Measurements from ENCODE around the gene TEX55. TPM values are rescaled to one million over a fixed set of nuclear protein-coding genes. Genes with fewer than 3 reads are reported as not detected.
"Not testable (repeated sequence)": the region's sequence is repeated elsewhere in the genome, so short reads cannot be mapped to it uniquely, and the experiment has no call there.

TEX55 gene
- not detected in 2 replicates for total RNA-seq

- no peak for DNase-seq (ENCODE audit: low read depth, low spot score)
These were observed at the start of gene TEX55 for GRCh38 chr3:119145500-119146167. Gene TEX55, plus strand, starts transcription at chr3:119146165. Its CDS starts 25 bp downstream, at chr3:119146190.

GRCh38 chr3:119098003-119098402, 48.0 kb upstream of the TEX55 start:
- no peak for DNase-seq (ENCODE audit: low read depth, low spot score)

- DNase-seq (ENCODE audit: low read depth, low spot score), result no peak
These were observed 47.2 kb upstream of the TEX55 start for GRCh38 chr3:119098619-119099222.

- no peak for DNase-seq (ENCODE audit: low read depth, low spot score)
These were observed 46.2 kb upstream of the TEX55 start for GRCh38 chr3:119099785-119100184.

- DNase-seq (ENCODE audit: low read depth, low spot score), result no peak
These were observed 41.9 kb upstream of the TEX55 start for GRCh38 chr3:119104031-119104430.

- DNase-seq (ENCODE audit: low read depth, low spot score), result not testable (repeated sequence)
These were observed 27.6 kb upstream of the TEX55 start for GRCh38 chr3:119118330-119118729.

- DNase-seq (ENCODE audit: low read depth, low spot score), result no peak
These were observed 25.5 kb upstream of the TEX55 start for GRCh38 chr3:119120480-119120879.

GRCh38 chr3:119122350-119122749, 23.6 kb upstream of the TEX55 start:
- DNase-seq (ENCODE audit: low read depth, low spot score), result no peak

GRCh38 chr3:119125342-119125741, 20.6 kb upstream of the TEX55 start:
- DNase-seq (ENCODE audit: low read depth, low spot score), result no peak

GRCh38 chr3:119125742-119126504, 20.0 kb upstream of the TEX55 start:
- no peak for DNase-seq (ENCODE audit: low read depth, low spot score)

GRCh38 chr3:119130291-119130690, 15.7 kb upstream of the TEX55 start:
- DNase-seq (ENCODE audit: low read depth, low spot score), result not testable (repeated sequence)

GRCh38 chr3:119132291-119132690, 13.7 kb upstream of the TEX55 start:
- not testable (repeated sequence) for DNase-seq (ENCODE audit: low read depth, low spot score)

- not testable (repeated sequence) for DNase-seq (ENCODE audit: low read depth, low spot score)
These were observed 6.6 kb upstream of the TEX55 start for GRCh38 chr3:119139360-119139759.

- no peak for DNase-seq (ENCODE audit: low read depth, low spot score)
These were observed 5.5 kb upstream of the TEX55 start for GRCh38 chr3:119140466-119140865.

GRCh38 chr3:119145128-119145499, 851 bp upstream of the TEX55 start:
- DNase-seq (ENCODE audit: low read depth, low spot score), result no peak

GRCh38 chr3:119146578-119147375, 812 bp downstream of the TEX55 start:
- no peak for DNase-seq (ENCODE audit: low read depth, low spot score)

GRCh38 chr3:119147494-119147893, 1.5 kb downstream of the TEX55 start:
- DNase-seq (ENCODE audit: low read depth, low spot score), result no peak

- DNase-seq (ENCODE audit: low read depth, low spot score), result no peak
These were observed 2.7 kb downstream of the TEX55 start for GRCh38 chr3:119148493-119149180.

- no peak for DNase-seq (ENCODE audit: low read depth, low spot score)
These were observed 3.5 kb downstream of the TEX55 start for GRCh38 chr3:119149484-119149883.

GRCh38 chr3:119156868-119157267, 10.9 kb downstream of the TEX55 start:
- DNase-seq (ENCODE audit: low read depth, low spot score), result no peak

GRCh38 chr3:119157971-119158370, 12.0 kb downstream of the TEX55 start:
- no peak for DNase-seq (ENCODE audit: low read depth, low spot score)
